ENCODE measurements around the gene RABGAP1L. TPM values are rescaled to one million over a fixed set of nuclear protein-coding genes. Genes with fewer than 3 reads are reported as not detected.

Gene RABGAP1L
- polyA plus RNA-seq, 3 donors, result 35.2 to 75.3 (median 63.3) TPM

DNA sequence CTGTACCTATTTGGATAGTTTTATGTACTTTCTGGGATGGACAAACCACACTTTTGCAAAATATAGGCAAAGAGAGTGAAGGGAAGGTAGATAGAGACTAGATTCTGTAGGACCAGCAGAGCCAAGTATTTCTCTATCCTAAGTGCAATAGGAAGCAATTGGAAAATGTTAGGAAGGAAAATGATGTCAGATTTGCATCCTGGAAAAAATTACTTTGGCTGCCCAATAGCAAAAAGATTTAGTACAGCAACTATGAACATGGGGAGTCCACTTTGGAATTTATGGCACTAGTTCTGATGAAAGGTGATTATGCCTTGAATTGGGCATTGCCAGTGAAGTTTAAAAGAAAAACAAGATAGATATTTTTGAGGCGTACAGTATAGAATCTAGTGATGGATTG, 789.7 kb downstream of the RABGAP1L start:
- intact Hi-C loops (cut with micrococcal nuclease), result no loop called here
- H3K4me3 Mint-ChIP-seq, result no peak overlapping the region
- H3K4me3 ChIP-seq (replicated peaks in 1 of 3; ENCODE audit: low read depth in 2 of 3, low read length in 3 of 3), result no peak overlapping the region
- TF ChIP-seq, protein P1, sequence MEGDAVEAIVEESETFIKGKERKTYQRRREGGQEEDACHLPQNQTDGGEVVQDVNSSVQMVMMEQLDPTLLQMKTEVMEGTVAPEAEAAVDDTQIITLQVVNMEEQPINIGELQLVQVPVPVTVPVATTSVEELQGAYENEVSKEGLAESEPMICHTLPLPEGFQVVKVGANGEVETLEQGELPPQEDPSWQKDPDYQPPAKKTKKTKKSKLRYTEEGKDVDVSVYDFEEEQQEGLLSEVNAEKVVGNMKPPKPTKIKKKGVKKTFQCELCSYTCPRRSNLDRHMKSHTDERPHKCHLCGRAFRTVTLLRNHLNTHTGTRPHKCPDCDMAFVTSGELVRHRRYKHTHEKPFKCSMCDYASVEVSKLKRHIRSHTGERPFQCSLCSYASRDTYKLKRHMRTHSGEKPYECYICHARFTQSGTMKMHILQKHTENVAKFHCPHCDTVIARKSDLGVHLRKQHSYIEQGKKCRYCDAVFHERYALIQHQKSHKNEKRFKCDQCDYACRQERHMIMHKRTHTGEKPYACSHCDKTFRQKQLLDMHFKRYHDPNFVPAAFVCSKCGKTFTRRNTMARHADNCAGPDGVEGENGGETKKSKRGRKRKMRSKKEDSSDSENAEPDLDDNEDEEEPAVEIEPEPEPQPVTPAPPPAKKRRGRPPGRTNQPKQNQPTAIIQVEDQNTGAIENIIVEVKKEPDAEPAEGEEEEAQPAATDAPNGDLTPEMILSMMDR (IDR thresholded peaks at IDR 0.05), result no peak
- H3K4me1 Mint-ChIP-seq, result peaks cover 20% of the 10 kb centered on the region
- DNase-seq, result no peak
- H3K9me3 ChIP-seq (replicated peaks in 1 of 2; ENCODE audit: control insufficient read depth in 1 of 2, insufficient read depth in 1 of 2, low read length in 2 of 2), result no peaks in the 10 kb centered on the region
- no peaks in the 10 kb centered on the region for H3K27me3 ChIP-seq (ENCODE audit: control insufficient read depth in 2 of 2, insufficient read depth in 2 of 2, low read length in 2 of 2)
- H3K4me2 ChIP-seq (replicated peaks; ENCODE audit: extremely low read depth, low read length, poor library complexity, severe bottlenecking), result no peak overlapping the region
- no peak overlapping the region for H2AFZ ChIP-seq (ENCODE audit: insufficient read depth, low read depth, low read length, poor library complexity, severe bottlenecking)
- H3K9me3 Mint-ChIP-seq, result peaks cover 0 to 3% (median 0%) of the 10 kb centered on the region in 7 donors
- H3K36me3 Mint-ChIP-seq, result no peaks in the 10 kb centered on the region
- WGBS (ENCODE audit: insufficient coverage), result 93% methylated on average over 1 of the region's 1 CpG
- no peak overlapping the region for H3K27ac ChIP-seq (ENCODE audit: low read depth in 1 of 2, low read length in 2 of 2)
- no peaks in the 10 kb centered on the region for H4K20me1 ChIP-seq (ENCODE audit: insufficient read depth, low read length)
- H3K79me2 ChIP-seq (ENCODE audit: insufficient read depth, low read length), result no peaks in the 10 kb centered on the region
- H3K27ac Mint-ChIP-seq, result peak overlapping the region in 1 of 7 donors; percentile 26
- peaks cover 0 to 4% (median 0%) of the 10 kb centered on the region in 3 donors for H3K27me3 Mint-ChIP-seq (ENCODE audit: low read depth in 3 of 3)
- H3K36me3 ChIP-seq (replicated peaks in 1 of 2; ENCODE audit: control insufficient read depth in 1 of 2, insufficient read depth in 2 of 2, low read length in 2 of 2), result no peaks in the 10 kb centered on the region
- peaks cover 17 to 27% of the 10 kb centered on the region in 2 donors for H3K4me1 ChIP-seq (ENCODE audit: control insufficient read depth in 1 of 2, insufficient read depth in 2 of 2, low read length in 2 of 2)
- no peak overlapping the region for H3K9ac ChIP-seq (ENCODE audit: insufficient read depth, low read length, poor library complexity, severe bottlenecking)

DNA sequence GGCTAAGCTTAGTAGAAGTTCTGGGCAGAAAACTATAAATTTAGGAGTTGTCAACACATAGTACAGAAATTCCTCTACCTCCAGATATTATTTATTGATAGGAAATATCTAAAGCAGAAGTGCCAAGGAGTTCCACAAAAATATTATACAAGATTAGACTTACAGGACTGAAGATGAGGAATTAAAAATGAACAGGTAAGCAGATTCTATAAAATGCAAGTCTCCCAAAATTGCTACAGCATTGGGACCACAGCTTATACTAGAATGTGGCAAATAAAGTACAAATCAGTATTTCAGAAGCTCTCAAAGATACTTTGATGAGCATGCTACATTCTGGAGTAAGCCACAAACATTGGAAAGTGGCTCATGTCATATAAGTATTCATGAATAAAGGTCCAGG, 790.3 kb downstream of the RABGAP1L start:
- peaks cover 26% of the 10 kb centered on the region for H3K4me1 Mint-ChIP-seq
- Histone ChIP-seq H3K27ac (ENCODE audit: low read depth in 1 of 2, low read length in 2 of 2) (no peak overlapping the region), H3K4me3 (replicated peaks in 1 of 3; ENCODE audit: low read depth in 2 of 3, low read length in 3 of 3) (no peak overlapping the region), H3K9me3 (replicated peaks in 1 of 2; ENCODE audit: control insufficient read depth in 1 of 2, insufficient read depth in 1 of 2, low read length in 2 of 2) (no peaks in the 10 kb centered on the region), H3K79me2 (ENCODE audit: insufficient read depth, low read length) (no peaks in the 10 kb centered on the region), H3K9ac (ENCODE audit: insufficient read depth, low read length, poor library complexity, severe bottlenecking) (no peak overlapping the region), H4K20me1 (ENCODE audit: insufficient read depth, low read length) (no peaks in the 10 kb centered on the region), H3K36me3 (replicated peaks in 1 of 2; ENCODE audit: control insufficient read depth in 1 of 2, insufficient read depth in 2 of 2, low read length in 2 of 2) (no peaks in the 10 kb centered on the region), H3K4me1 (ENCODE audit: control insufficient read depth in 1 of 2, insufficient read depth in 2 of 2, low read length in 2 of 2) (peaks cover 21 to 28% of the 10 kb centered on the region in 2 donors), H3K27me3 (ENCODE audit: control insufficient read depth in 2 of 2, insufficient read depth in 2 of 2, low read length in 2 of 2) (no peaks in the 10 kb centered on the region), H2AFZ (ENCODE audit: insufficient read depth, low read depth, low read length, poor library complexity, severe bottlenecking) (no peak overlapping the region), H3K4me2 (replicated peaks; ENCODE audit: extremely low read depth, low read length, poor library complexity, severe bottlenecking) (no peak overlapping the region)
- H3K4me3 Mint-ChIP-seq, result no peak overlapping the region
- peaks cover 0 to 4% (median 0%) of the 10 kb centered on the region in 3 donors for H3K27me3 Mint-ChIP-seq (ENCODE audit: low read depth in 3 of 3)
- peaks cover 0 to 3% (median 0%) of the 10 kb centered on the region in 7 donors for H3K9me3 Mint-ChIP-seq
- no peak overlapping the region for H3K27ac Mint-ChIP-seq
- intact Hi-C loops (cut with micrococcal nuclease), result no loop called here
- H3K36me3 Mint-ChIP-seq, result no peaks in the 10 kb centered on the region
- DNase-seq, result no peak
- TF ChIP-seq, protein P1 (IDR thresholded peaks at IDR 0.05), result no peak

Measured in CD14-positive monocyte (primary cell).